CD4-positive, alpha-beta T cell treated with Interleukin-4 for 4 hours (primary cell): ENCODE data around the gene AUTS2.

Experiments used
- DNase-seq: peaks from one replicate; pipeline ENCODE4 v3.0.0-alpha.2; 2020

The AUTS2 gene

DNA sequence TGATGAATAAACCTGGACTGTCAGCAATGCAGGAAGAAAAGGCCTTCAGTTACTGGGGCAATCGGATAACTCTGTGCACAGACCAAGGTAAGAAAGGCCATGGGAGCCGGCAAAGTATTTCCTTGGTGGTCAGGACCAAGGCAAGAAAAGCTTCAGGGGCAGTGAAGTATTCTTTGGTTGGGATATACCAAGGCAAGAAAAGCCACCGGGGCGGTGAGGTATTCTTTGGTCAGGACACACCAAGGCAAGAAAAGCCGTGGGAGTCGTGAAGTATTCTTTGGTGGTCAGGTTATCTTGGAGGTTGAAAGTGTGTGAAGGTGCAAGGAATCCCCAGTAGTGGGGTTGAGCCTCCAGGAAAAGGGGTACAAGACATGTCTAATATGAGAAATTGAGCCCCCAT lies 1238.7 kb downstream of the AUTS2 start:
- DNase-seq, result no peak

DNA sequence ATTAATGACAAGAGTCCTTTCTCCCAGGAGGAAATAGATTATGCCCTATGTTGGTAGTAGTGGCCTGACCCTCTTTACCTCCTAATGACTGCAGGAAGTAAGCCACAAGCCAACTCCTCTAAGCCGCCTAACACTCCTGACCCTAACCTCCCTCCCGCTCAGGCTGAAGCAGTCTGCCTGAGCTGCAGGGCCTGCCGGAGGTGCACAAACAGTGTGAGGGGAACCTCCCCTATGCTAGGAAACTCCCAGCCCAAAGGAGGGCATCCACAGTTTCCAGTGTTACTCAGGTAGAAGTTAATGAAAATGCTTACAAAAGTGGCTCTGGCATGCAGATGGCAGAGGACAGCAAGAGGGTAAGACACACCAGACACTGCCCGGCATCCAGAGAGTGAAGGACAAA lies 1239.3 kb downstream of the AUTS2 start:
- no peak for DNase-seq

DNA sequence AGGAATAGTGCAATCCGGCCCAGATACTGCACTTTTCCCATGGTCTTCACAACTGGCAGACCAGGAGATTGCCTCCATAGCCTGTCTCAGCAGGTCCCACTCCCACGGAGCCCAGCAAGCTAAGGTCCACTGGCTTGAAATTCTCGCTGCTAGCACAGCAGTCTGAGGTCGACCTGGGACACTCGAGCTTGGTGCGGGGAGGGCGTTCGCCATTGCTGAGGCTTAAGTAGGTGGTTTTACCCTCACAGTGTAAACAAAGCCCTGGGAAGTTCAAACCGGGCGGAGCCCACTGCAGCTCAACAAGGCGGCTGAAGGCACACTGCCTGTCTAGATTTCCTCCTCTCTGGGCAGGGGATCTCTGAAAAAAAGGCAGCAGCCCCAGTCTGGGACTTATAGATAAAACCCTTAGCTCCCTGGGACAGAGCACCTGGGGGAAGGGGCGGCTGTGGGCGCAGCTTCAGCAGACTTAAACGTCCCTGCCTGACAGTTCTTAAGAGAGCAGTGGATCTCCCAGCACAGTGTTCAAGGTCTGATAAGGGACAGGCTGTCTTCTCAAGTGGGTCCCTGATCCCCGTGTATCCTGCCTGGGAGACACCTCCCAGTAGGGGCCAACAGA lies 1240.1 kb downstream of the AUTS2 start:
- no peak for DNase-seq
